ENCODE results near the gene RNASEH1.

Gene RNASEH1

DNA sequence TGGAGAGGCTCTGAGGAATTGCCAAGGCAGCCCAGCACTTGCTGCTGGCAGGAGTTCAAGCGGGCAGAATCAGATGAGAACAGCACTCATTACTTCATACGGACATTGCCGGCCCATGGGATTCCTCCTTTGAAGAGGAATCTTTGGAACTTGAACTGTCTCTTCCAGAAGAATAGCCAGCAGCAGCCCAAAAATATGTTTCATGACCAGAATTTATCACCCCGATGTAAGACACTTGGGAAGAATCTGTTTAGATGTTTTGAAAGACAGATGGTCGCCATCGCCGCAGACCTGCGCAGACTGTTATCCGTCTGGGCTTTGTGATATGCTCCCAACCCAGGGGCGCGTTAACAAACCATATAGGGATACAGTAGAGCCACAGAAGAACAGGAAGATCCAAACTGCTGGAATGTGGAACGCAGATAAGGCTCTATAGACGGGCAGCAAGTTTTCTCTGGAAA is 35.1 kb downstream of the RNASEH1 start:
- no peak for DNase-seq
- Histone ChIP-seq H3K79me1 (ENCODE audit: low read length) (no peaks in the 10 kb centered on the region), H3K79me2 (ENCODE audit: control insufficient read depth, insufficient read depth, low read length) (peaks cover 2% of the 10 kb centered on the region), H2AK5ac (ENCODE audit: low read length) (no peak overlapping the region), H3K23ac (ENCODE audit: low read length) (no peak overlapping the region), H3K4ac (ENCODE audit: low read depth, low read length) (no peak overlapping the region), H3K4me2 (ENCODE audit: low read length) (no peak overlapping the region), H3K27ac (ENCODE audit: low read depth, low read length) (no peak overlapping the region), H3K36me3 (ENCODE audit: control insufficient read depth, insufficient read depth, low read length) (no peaks in the 10 kb centered on the region), H3K4me3 (ENCODE audit: low read length) (no peak overlapping the region), H3K4me1 (ENCODE audit: control insufficient read depth, low read depth, low read length) (peaks cover 9% of the 10 kb centered on the region), H4K5ac (ENCODE audit: low read length) (no peak overlapping the region), H3K9ac (ENCODE audit: low read length) (no peak overlapping the region), H3K18ac (ENCODE audit: low read length) (no peak overlapping the region), H2BK15ac (replicated peaks; ENCODE audit: low read depth) (no peak overlapping the region), H4K8ac (ENCODE audit: low read depth, low read length) (no peak overlapping the region), H2BK120ac (ENCODE audit: low read depth, low read length) (no peak overlapping the region), H3K56ac (ENCODE audit: low read length) (no peak overlapping the region), H2BK5ac (ENCODE audit: low read length) (no peak overlapping the region), H3K27me3 (ENCODE audit: insufficient read depth, low read length, poor library complexity) (no peaks in the 10 kb centered on the region)
- no CpG with 5 or more reads among the region's 13 CpGs for WGBS (ENCODE audit: extremely low coverage, insufficient coverage, low lambda C conversion rate)

DNA sequence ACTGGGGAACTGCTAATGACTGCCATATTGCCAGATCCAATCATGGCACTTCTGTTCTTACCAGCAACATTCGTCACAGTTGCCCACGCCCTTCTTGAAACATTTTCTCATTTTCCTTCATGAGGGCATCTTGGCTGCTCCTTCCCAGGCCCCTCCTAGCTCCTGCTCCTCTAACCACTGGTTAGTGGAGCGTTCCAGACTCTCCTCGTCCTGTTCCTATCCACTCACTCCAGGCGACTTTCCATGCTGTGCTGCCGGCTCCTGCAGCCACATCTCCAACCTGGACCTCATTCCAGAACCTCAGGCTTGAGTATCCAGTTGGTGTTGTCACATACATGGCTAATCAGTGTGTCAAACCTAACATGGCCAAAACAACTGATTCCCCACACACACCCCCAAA is 37.5 kb downstream of the RNASEH1 start:
- WGBS (ENCODE audit: extremely low coverage, insufficient coverage, low lambda C conversion rate), result no CpG with 5 or more reads among the region's 6 CpGs

DNA sequence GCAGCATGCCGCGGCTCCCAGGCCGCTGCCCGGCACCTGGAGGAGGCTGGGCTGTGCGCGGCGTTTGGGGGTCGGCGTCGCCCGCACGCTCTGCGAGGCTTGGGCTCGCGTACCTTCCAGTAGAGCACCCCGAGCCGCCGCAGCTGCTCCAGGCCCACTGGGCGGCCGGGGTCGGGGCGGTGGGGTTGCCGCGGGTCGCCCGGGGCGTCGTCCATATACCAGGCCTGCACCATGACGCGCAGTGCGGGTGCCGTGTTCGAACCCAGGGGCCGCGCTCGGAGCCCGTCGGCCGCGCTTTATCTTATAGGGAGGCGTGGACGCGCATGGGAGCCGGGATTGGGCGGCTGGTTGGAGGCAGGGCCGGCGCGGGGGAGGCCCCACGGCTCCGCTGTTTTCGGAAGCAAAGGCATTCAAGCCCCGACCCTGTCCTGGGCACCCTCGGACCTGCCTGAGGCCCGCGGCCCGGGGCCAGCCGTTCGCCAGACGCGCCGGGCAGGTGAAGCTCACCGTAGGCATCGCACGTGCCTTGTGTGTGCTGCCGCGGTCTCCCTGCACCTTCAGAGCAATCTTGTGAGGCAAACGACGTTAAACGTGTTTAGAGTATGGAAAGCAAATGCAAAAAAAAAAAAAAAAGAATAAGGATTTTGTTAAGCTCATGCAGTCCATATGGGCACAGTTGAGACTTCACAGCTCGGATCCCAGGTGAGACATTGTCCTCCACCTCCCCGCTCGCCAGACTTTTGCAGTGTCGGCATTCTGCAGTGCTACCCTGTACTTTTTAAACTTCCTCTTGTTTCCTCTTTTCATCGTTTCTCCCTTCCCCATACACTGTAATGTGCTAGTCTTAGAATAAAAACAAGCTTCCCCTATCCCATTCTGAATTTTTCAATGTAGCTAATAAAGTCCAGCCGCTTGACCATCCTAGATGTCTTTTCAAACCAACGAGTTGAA is 38.6 kb downstream of the RNASEH1 start, which contains the start of gene ADI1:
Gene ADI1, minus strand, starts transcription at position 277 of the 951 bp plus-strand sequence. Its CDS starts 44 bp downstream, at position 233.
- Histone ChIP-seq H3K27me3 (ENCODE audit: insufficient read depth, low read length, poor library complexity) (no peaks in the 10 kb centered on the region), H3K79me2 (ENCODE audit: control insufficient read depth, insufficient read depth, low read length) (peaks cover 2% of the 10 kb centered on the region), H2BK15ac (replicated peaks; ENCODE audit: low read depth) (no peak within 1 kb of the TSS), H3K4me2 (ENCODE audit: low read length) (peak within 1 kb of the TSS; percentile 95), H3K56ac (ENCODE audit: low read length) (peak within 1 kb of the TSS; percentile 97), H2AK5ac (ENCODE audit: low read length) (peak within 1 kb of the TSS; percentile 37), H3K36me3 (ENCODE audit: control insufficient read depth, insufficient read depth, low read length) (no peaks in the 10 kb centered on the region), H3K18ac (ENCODE audit: low read length) (peak within 1 kb of the TSS; percentile 96), H2BK5ac (ENCODE audit: low read length) (peak within 1 kb of the TSS; percentile 73), H2BK120ac (ENCODE audit: low read depth, low read length) (no peak within 1 kb of the TSS), H4K5ac (ENCODE audit: low read length) (no peak within 1 kb of the TSS), H3K79me1 (ENCODE audit: low read length) (no peaks in the 10 kb centered on the region), H3K27ac (ENCODE audit: low read depth, low read length) (peak within 1 kb of the TSS; percentile 96), H3K9ac (ENCODE audit: low read length) (peak within 1 kb of the TSS; percentile 98), H3K4me3 (ENCODE audit: low read length) (peak within 1 kb of the TSS; percentile 89), H3K4ac (ENCODE audit: low read depth, low read length) (peak within 1 kb of the TSS; percentile 93), H4K8ac (ENCODE audit: low read depth, low read length) (no peak within 1 kb of the TSS), H3K4me1 (ENCODE audit: control insufficient read depth, low read depth, low read length) (peaks cover 9% of the 10 kb centered on the region), H3K23ac (ENCODE audit: low read length) (peak within 1 kb of the TSS; percentile 45)
- DNase-seq, result peak; percentile 91
- no CpG with 5 or more reads among the region's 76 CpGs for WGBS (ENCODE audit: extremely low coverage, insufficient coverage, low lambda C conversion rate)

More for the DNA sequence above, 37.5 kb downstream of the RNASEH1 start:
- no peak overlapping the region for H3K4me3 ChIP-seq (ENCODE audit: low read length)
- H2AK5ac ChIP-seq (ENCODE audit: low read length), result peak overlapping the region; percentile 37
- no peak for DNase-seq
- peaks cover 2% of the 10 kb centered on the region for H3K79me2 ChIP-seq (ENCODE audit: control insufficient read depth, insufficient read depth, low read length)
- H3K36me3 ChIP-seq (ENCODE audit: control insufficient read depth, insufficient read depth, low read length), result no peaks in the 10 kb centered on the region
- no peak overlapping the region for H2BK120ac ChIP-seq (ENCODE audit: low read depth, low read length)
- H4K5ac ChIP-seq (ENCODE audit: low read length), result no peak overlapping the region
- no peak overlapping the region for H3K56ac ChIP-seq (ENCODE audit: low read length)
- H3K4ac ChIP-seq (ENCODE audit: low read depth, low read length), result no peak overlapping the region
- no peak overlapping the region for H2BK15ac ChIP-seq (replicated peaks; ENCODE audit: low read depth)
- peaks cover 9% of the 10 kb centered on the region for H3K4me1 ChIP-seq (ENCODE audit: control insufficient read depth, low read depth, low read length)
- no peak overlapping the region for H2BK5ac ChIP-seq (ENCODE audit: low read length)
- no peak overlapping the region for H3K4me2 ChIP-seq (ENCODE audit: low read length)
- H3K27ac ChIP-seq (ENCODE audit: low read depth, low read length), result no peak overlapping the region
- H3K23ac ChIP-seq (ENCODE audit: low read length), result no peak overlapping the region
- no peak overlapping the region for H4K8ac ChIP-seq (ENCODE audit: low read depth, low read length)
- H3K9ac ChIP-seq (ENCODE audit: low read length), result no peak overlapping the region
- no peaks in the 10 kb centered on the region for H3K27me3 ChIP-seq (ENCODE audit: insufficient read depth, low read length, poor library complexity)
- H3K79me1 ChIP-seq (ENCODE audit: low read length), result no peaks in the 10 kb centered on the region
- no peak overlapping the region for H3K18ac ChIP-seq (ENCODE audit: low read length)

DNA sequence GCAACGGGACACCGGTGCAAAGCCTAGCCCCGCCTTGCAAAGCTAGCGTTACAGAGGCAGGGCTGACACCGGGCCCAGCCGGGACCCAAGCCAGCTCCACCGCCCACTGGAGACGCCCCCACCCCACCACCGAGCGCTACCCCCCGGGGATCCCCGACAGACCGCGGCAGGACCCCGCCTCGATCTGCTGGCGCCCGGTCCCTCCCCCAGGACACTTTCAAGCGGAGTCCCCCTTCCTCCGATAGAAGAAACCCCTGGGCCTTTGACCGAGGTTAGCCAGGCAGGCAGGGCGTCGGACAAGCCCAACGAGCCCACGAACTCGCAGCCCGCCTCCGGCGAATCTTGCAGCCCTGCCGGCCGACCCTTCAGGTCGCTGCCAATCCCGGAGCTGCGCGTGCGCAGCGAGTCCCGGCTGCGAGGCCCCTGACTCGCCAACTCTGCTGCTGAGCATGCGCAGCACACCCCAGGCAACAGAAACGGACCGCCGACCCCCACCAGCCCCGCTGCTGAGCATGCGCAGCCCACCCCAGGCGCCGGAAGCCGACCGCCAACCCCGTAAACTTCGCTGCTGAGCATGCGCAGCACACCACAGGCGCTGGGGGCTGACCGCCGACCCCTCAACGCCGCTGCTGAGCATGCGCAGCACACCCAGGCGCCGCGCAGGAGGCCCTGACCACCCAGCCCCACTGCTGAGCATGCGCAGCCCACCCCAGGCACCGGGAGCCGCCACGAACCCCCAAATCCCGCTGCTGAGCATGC is 39.5 kb downstream of the RNASEH1 start:
- Histone ChIP-seq H3K36me3 (ENCODE audit: control insufficient read depth, insufficient read depth, low read length) (no peaks in the 10 kb centered on the region), H3K79me2 (ENCODE audit: control insufficient read depth, insufficient read depth, low read length) (peaks cover 2% of the 10 kb centered on the region), H2AK5ac (ENCODE audit: low read length) (no peak overlapping the region), H4K5ac (ENCODE audit: low read length) (no peak overlapping the region), H2BK120ac (ENCODE audit: low read depth, low read length) (no peak overlapping the region), H4K8ac (ENCODE audit: low read depth, low read length) (no peak overlapping the region), H3K9ac (ENCODE audit: low read length) (peak overlapping the region; percentile 98), H3K27me3 (ENCODE audit: insufficient read depth, low read length, poor library complexity) (no peaks in the 10 kb centered on the region), H3K4me1 (ENCODE audit: control insufficient read depth, low read depth, low read length) (peaks cover 9% of the 10 kb centered on the region), H3K23ac (ENCODE audit: low read length) (peak overlapping the region; percentile 7), H3K4me2 (ENCODE audit: low read length) (peak overlapping the region; percentile 95), H3K4me3 (ENCODE audit: low read length) (peak overlapping the region; percentile 89), H3K18ac (ENCODE audit: low read length) (peak overlapping the region; percentile 96), H3K27ac (ENCODE audit: low read depth, low read length) (peak overlapping the region; percentile 96), H3K4ac (ENCODE audit: low read depth, low read length) (peak overlapping the region; percentile 91), H2BK15ac (replicated peaks; ENCODE audit: low read depth) (no peak overlapping the region), H3K56ac (ENCODE audit: low read length) (peak overlapping the region; percentile 97), H3K79me1 (ENCODE audit: low read length) (no peaks in the 10 kb centered on the region), H2BK5ac (ENCODE audit: low read length) (peak overlapping the region; percentile 73)
- no CpG with 5 or more reads among the region's 67 CpGs for WGBS (ENCODE audit: extremely low coverage, insufficient coverage, low lambda C conversion rate)
- DNase-seq, result peak; percentile 98

DNA sequence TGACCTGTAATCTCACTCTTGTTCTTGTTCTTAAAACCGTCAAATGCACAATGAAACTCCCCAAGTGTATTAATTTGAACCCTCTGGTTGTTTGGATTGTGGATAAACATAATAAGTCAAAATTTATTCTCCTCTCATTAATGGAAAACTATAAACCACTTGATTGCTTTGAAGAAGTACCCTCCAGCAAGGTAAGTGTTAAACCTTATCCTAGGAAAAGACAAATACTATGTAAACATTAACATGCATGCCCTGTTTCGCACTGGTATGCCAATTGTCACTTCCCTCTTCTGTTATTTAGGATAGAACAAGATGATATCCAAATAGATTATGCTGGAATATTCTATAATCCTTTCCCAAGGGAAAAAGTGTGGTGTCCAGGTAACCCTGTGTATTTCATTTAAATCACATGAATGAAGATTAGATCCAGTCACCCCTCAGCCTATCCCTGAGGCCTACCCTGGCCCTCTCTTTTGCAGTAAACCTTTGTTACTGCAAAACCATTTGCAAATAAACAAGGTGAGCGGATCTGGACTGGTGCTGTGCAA is 40.1 kb downstream of the RNASEH1 start:
- Histone ChIP-seq H3K27me3 (ENCODE audit: insufficient read depth, low read length, poor library complexity) (no peaks in the 10 kb centered on the region), H2BK120ac (ENCODE audit: low read depth, low read length) (no peak overlapping the region), H3K4me1 (ENCODE audit: control insufficient read depth, low read depth, low read length) (peaks cover 9% of the 10 kb centered on the region), H4K5ac (ENCODE audit: low read length) (no peak overlapping the region), H3K56ac (ENCODE audit: low read length) (peak overlapping the region; percentile 97), H3K36me3 (ENCODE audit: control insufficient read depth, insufficient read depth, low read length) (no peaks in the 10 kb centered on the region), H3K4ac (ENCODE audit: low read depth, low read length) (no peak overlapping the region), H2BK5ac (ENCODE audit: low read length) (no peak overlapping the region), H3K18ac (ENCODE audit: low read length) (no peak overlapping the region), H3K9ac (ENCODE audit: low read length) (peak overlapping the region; percentile 98), H3K4me3 (ENCODE audit: low read length) (peak overlapping the region; percentile 89), H3K4me2 (ENCODE audit: low read length) (peak overlapping the region; percentile 95), H3K27ac (ENCODE audit: low read depth, low read length) (peak overlapping the region; percentile 96), H2BK15ac (replicated peaks; ENCODE audit: low read depth) (no peak overlapping the region), H3K23ac (ENCODE audit: low read length) (peak overlapping the region; percentile 7), H4K8ac (ENCODE audit: low read depth, low read length) (no peak overlapping the region), H3K79me2 (ENCODE audit: control insufficient read depth, insufficient read depth, low read length) (peaks cover 2% of the 10 kb centered on the region), H2AK5ac (ENCODE audit: low read length) (no peak overlapping the region), H3K79me1 (ENCODE audit: low read length) (no peaks in the 10 kb centered on the region)
- no peak for DNase-seq
- no CpG with 5 or more reads among the region's 3 CpGs for WGBS (ENCODE audit: extremely low coverage, insufficient coverage, low lambda C conversion rate)
